Activated naive CD4-positive, alpha-beta T cell treated with anti-CD3 and anti-CD28 coated beads for 36 hours (primary cell): ENCODE measurements around the gene ARHGAP18. TPM values are rescaled to one million over a fixed set of nuclear protein-coding genes. Genes with fewer than 3 reads are reported as not detected.

Source experiments
- CTCF ChIA-PET: fragments of 350-600 bp; sonication (Branson Sonifier 250); formaldehyde crosslinking; loops from one replicate; lab custom pipeline; 2021; ENCODE audit warnings: antibody characterized with exemption; lab: Charles Lee
- DNase-seq: peaks from one replicate; pipeline ENCODE4 v3.0.0-alpha.2; 2020
- H3K27ac Mint-ChIP-seq: one replicate; pipeline ENCODE4 v1.8.0; 2021; ENCODE audit warnings: mild to moderate bottlenecking, mixed read lengths
- H3K27me3 Mint-ChIP-seq: one replicate; pipeline ENCODE4 v1.8.0; 2021; ENCODE audit warnings: low read depth, mixed read lengths
- H3K36me3 Mint-ChIP-seq: one replicate; pipeline ENCODE4 v1.8.0; 2021; ENCODE audit warnings: low read depth, mixed read lengths
- H3K4me1 Mint-ChIP-seq: one replicate; pipeline ENCODE4 v1.8.0; 2021; ENCODE audit warnings: low read depth, mixed read lengths
- H3K4me3 Mint-ChIP-seq: one replicate; pipeline ENCODE4 v1.8.0; 2021; ENCODE audit warnings: mild to moderate bottlenecking, moderate library complexity, mixed read lengths
- H3K9me3 Mint-ChIP-seq: one replicate; pipeline ENCODE4 v1.8.0; 2021; ENCODE audit warnings: mixed read lengths
- intact Hi-C: fragments of 100-400 bp; cut with micrococcal nuclease; formaldehyde crosslinking; loops from one replicate; pipeline ENCODE4 v1.15.1; 2023
- total RNA-seq, 2 experiments: library from RNA; stranded (reverse); gene quantifications; one replicate each; pipeline ENCODE4 v1.2.3, GENCODE V29; 2021

Gene ARHGAP18
- total RNA-seq, 2 experiments from 2014 or later, result 3.2 to 3.7 TPM

GRCh38 chr6:129685662-129686031, 24.3 kb downstream of the ARHGAP18 start:
- H3K27ac Mint-ChIP-seq, result no peak overlapping the region
- CTCF ChIA-PET, result interaction anchor here (0.6 to 2.6 kb wide), 5 partner anchors 9 to 88 kb away, joined by 3 to 8 read pairs (median 4); partner anchors contain the start of gene ARHGAP18
- DNase-seq, result no peak
- peaks cover 45% of the 10 kb centered on the region for H3K4me1 Mint-ChIP-seq
- H3K4me3 Mint-ChIP-seq, result no peak overlapping the region
- H3K36me3 Mint-ChIP-seq, result no peaks in the 10 kb centered on the region
- intact Hi-C loops, result no loop called here
- H3K27me3 Mint-ChIP-seq, result no peaks in the 10 kb centered on the region
- H3K9me3 Mint-ChIP-seq, result no peaks in the 10 kb centered on the region

GRCh38 chr6:129684903-129685661, 24.9 kb downstream of the ARHGAP18 start:
- no peaks in the 10 kb centered on the region for H3K9me3 Mint-ChIP-seq
- CTCF ChIA-PET, result interaction anchor here (0.6 to 2.6 kb wide), 4 partner anchors 13 to 87 kb away, joined by 3 to 8 read pairs (median 4); partner anchors contain the start of gene ARHGAP18
- no peak overlapping the region for H3K27ac Mint-ChIP-seq
- no peaks in the 10 kb centered on the region for H3K36me3 Mint-ChIP-seq
- no peak for DNase-seq
- H3K27me3 Mint-ChIP-seq, result no peaks in the 10 kb centered on the region
- no peak overlapping the region for H3K4me3 Mint-ChIP-seq
- intact Hi-C loops, result loop anchor here (1.0 kb wide), 4 partner anchors 10 to 63 kb away; partner anchors contain the start of gene ARHGAP18
- peaks cover 45% of the 10 kb centered on the region for H3K4me1 Mint-ChIP-seq

GRCh38 chr6:129684323-129684884, 25.6 kb downstream of the ARHGAP18 start:
- CTCF ChIA-PET, result interaction anchor here (0.9 to 2.7 kb wide), 5 partner anchors 9 to 87 kb away, joined by 3 to 7 read pairs (median 4); no protein-coding TSS in a partner anchor
- no peaks in the 10 kb centered on the region for H3K9me3 Mint-ChIP-seq
- H3K4me3 Mint-ChIP-seq, result no peak overlapping the region
- no peak for DNase-seq
- no peaks in the 10 kb centered on the region for H3K36me3 Mint-ChIP-seq
- peak overlapping the region; percentile 68 for H3K27ac Mint-ChIP-seq
- peaks cover 45% of the 10 kb centered on the region for H3K4me1 Mint-ChIP-seq
- H3K27me3 Mint-ChIP-seq, result no peaks in the 10 kb centered on the region
- intact Hi-C loops, result loop anchor here (1.0 kb wide), 4 partner anchors 11 to 64 kb away; partner anchors contain the start of gene ARHGAP18

- peak overlapping the region; percentile 2 for H3K4me3 Mint-ChIP-seq
- H3K27me3 Mint-ChIP-seq, result no peaks in the 10 kb centered on the region
- H3K36me3 Mint-ChIP-seq, result no peaks in the 10 kb centered on the region
- CTCF ChIA-PET, result interaction anchor here (0.9 to 2.7 kb wide), 4 partner anchors 8 to 86 kb away, joined by 3 to 7 read pairs (median 4); no protein-coding TSS in a partner anchor
- peaks cover 45% of the 10 kb centered on the region for H3K4me1 Mint-ChIP-seq
- DNase-seq, result peak; percentile 79
- H3K27ac Mint-ChIP-seq, result peak overlapping the region; percentile 68
- H3K9me3 Mint-ChIP-seq, result no peaks in the 10 kb centered on the region
- intact Hi-C loops, result loop anchor here (1.0 kb wide), 4 partner anchors 11 to 65 kb away; partner anchors contain the start of gene ARHGAP18
Measured at GRCh38 chr6:129683601-129684322, 26.2 kb downstream of the ARHGAP18 start.

GRCh38 chr6:129681913-129682205, 28.1 kb downstream of the ARHGAP18 start:
- no peak for DNase-seq
- Mint-ChIP-seq H3K4me3 (no peak overlapping the region), H3K36me3 (no peaks in the 10 kb centered on the region), H3K4me1 (peaks cover 36% of the 10 kb centered on the region), H3K27ac (no peak overlapping the region), H3K27me3 (no peaks in the 10 kb centered on the region), H3K9me3 (no peaks in the 10 kb centered on the region)
- CTCF ChIA-PET, result interaction anchor here (1.0 to 2.7 kb wide), 3 partner anchors 9 to 84 kb away, joined by 3 to 12 read pairs (median 7); no protein-coding TSS in a partner anchor
- intact Hi-C loops, result no loop called here

- DNase-seq, result no peak
- Mint-ChIP-seq H3K4me3 (no peak overlapping the region), H3K36me3 (no peaks in the 10 kb centered on the region), H3K4me1 (peaks cover 27% of the 10 kb centered on the region), H3K9me3 (no peaks in the 10 kb centered on the region), H3K27me3 (no peaks in the 10 kb centered on the region), H3K27ac (no peak overlapping the region)
- intact Hi-C loops, result no loop called here
- CTCF ChIA-PET, result no interaction called here
Measured at GRCh38 chr6:129680633-129681032, 29.3 kb downstream of the ARHGAP18 start.

GRCh38 chr6:129679758-129680157, 30.2 kb downstream of the ARHGAP18 start:
- H3K4me1 Mint-ChIP-seq, result peaks cover 23% of the 10 kb centered on the region
- H3K9me3 Mint-ChIP-seq, result no peaks in the 10 kb centered on the region
- CTCF ChIA-PET, result no interaction called here
- no peaks in the 10 kb centered on the region for H3K27me3 Mint-ChIP-seq
- no peak for DNase-seq
- H3K27ac Mint-ChIP-seq, result no peak overlapping the region
- H3K4me3 Mint-ChIP-seq, result no peak overlapping the region
- H3K36me3 Mint-ChIP-seq, result no peaks in the 10 kb centered on the region
- intact Hi-C loops, result loop anchor here (10.0 kb wide), 2 partner anchors 835 to 1025 kb away; no protein-coding TSS in a partner anchor

- intact Hi-C loops, result loop anchor here (10.0 kb wide), 2 partner anchors 836 to 1024 kb away; no protein-coding TSS in a partner anchor
- no peak overlapping the region for H3K27ac Mint-ChIP-seq
- no peaks in the 10 kb centered on the region for H3K27me3 Mint-ChIP-seq
Measured at GRCh38 chr6:129679275-129679674, 30.7 kb downstream of the ARHGAP18 start.

GRCh38 chr6:129678463-129678862, 31.5 kb downstream of the ARHGAP18 start:
- H3K36me3 Mint-ChIP-seq, result no peaks in the 10 kb centered on the region
- DNase-seq, result no peak
- intact Hi-C loops, result loop anchor here (10.0 kb wide), 2 partner anchors 836 to 1024 kb away; no protein-coding TSS in a partner anchor
- no peaks in the 10 kb centered on the region for H3K9me3 Mint-ChIP-seq
- H3K27me3 Mint-ChIP-seq, result no peaks in the 10 kb centered on the region
- no peak overlapping the region for H3K4me3 Mint-ChIP-seq
- H3K27ac Mint-ChIP-seq, result no peak overlapping the region
- peaks cover 13% of the 10 kb centered on the region for H3K4me1 Mint-ChIP-seq
- CTCF ChIA-PET, result no interaction called here

More at GRCh38 chr6:129679275-129679674, 30.7 kb downstream of the ARHGAP18 start:
- Mint-ChIP-seq H3K4me3 (no peak overlapping the region), H3K4me1 (peaks cover 18% of the 10 kb centered on the region), H3K9me3 (no peaks in the 10 kb centered on the region), H3K36me3 (no peaks in the 10 kb centered on the region)
- CTCF ChIA-PET, result no interaction called here
- no peak for DNase-seq

- H3K4me1 Mint-ChIP-seq, result peaks cover 17% of the 10 kb centered on the region
- intact Hi-C loops, result loop anchor here (10.0 kb wide), 2 partner anchors 837 to 1023 kb away; no protein-coding TSS in a partner anchor
- H3K27me3 Mint-ChIP-seq, result no peaks in the 10 kb centered on the region
- no peak overlapping the region for H3K4me3 Mint-ChIP-seq
- CTCF ChIA-PET, result interaction anchor here (1.6 kb wide), 1 partner anchor 42 kb away, joined by 3 read pairs; no protein-coding TSS in a partner anchor
- no peaks in the 10 kb centered on the region for H3K9me3 Mint-ChIP-seq
- H3K36me3 Mint-ChIP-seq, result no peaks in the 10 kb centered on the region
- no peak for DNase-seq
- H3K27ac Mint-ChIP-seq, result no peak overlapping the region
Measured at GRCh38 chr6:129677620-129678325, 32.2 kb downstream of the ARHGAP18 start.

- H3K4me1 Mint-ChIP-seq, result peaks cover 32% of the 10 kb centered on the region
- no peak for DNase-seq
- H3K27me3 Mint-ChIP-seq, result no peaks in the 10 kb centered on the region
- CTCF ChIA-PET, result interaction anchor here (0.6 to 1.7 kb wide), 3 partner anchors 8 to 55 kb away, joined by 3 to 6 read pairs (median 5); no protein-coding TSS in a partner anchor
- H3K4me3 Mint-ChIP-seq, result no peak overlapping the region
- H3K36me3 Mint-ChIP-seq, result no peaks in the 10 kb centered on the region
- H3K27ac Mint-ChIP-seq, result no peak overlapping the region
- intact Hi-C loops, result loop anchor here (10.0 kb wide), 2 partner anchors 839 to 1021 kb away; no protein-coding TSS in a partner anchor
- H3K9me3 Mint-ChIP-seq, result no peaks in the 10 kb centered on the region
Measured at GRCh38 chr6:129675669-129676472, 34.1 kb downstream of the ARHGAP18 start.
